ENCODE measurements around the gene DCAF5.

- no peak for TF ChIP-seq SUZ12 (IDR thresholded peaks at IDR 0.05; ENCODE audit: extremely low read depth, insufficient read depth, insufficient read length)
- no peak for TF ChIP-seq ZNF274 (IDR thresholded peaks at IDR 0.05; ENCODE audit: low read depth, low read length)
Observed at GRCh38 chr14:69137843-69138535, 14.9 kb downstream of the DCAF5 start.

All from NT2/D1 (cell line).